Neural progenitor cell (in vitro differentiated cells): ENCODE results near the gene SCIN.

ENCODE experiments used
- CTCF ChIP-seq: fragments of 200-600 bp; sonication (generic); IDR thresholded peaks from 2 replicates; pipeline ENCODE4 v1.5.1; 2017; ENCODE audit warnings: antibody characterized with exemption, mild to moderate bottlenecking
- EZH2phosphoT487 ChIP-seq: fragments of 200-600 bp; sonication (generic); IDR thresholded peaks from 2 replicates; pipeline ENCODE4 v1.6.1; 2017; ENCODE audit warnings: antibody characterized with exemption

DNA sequence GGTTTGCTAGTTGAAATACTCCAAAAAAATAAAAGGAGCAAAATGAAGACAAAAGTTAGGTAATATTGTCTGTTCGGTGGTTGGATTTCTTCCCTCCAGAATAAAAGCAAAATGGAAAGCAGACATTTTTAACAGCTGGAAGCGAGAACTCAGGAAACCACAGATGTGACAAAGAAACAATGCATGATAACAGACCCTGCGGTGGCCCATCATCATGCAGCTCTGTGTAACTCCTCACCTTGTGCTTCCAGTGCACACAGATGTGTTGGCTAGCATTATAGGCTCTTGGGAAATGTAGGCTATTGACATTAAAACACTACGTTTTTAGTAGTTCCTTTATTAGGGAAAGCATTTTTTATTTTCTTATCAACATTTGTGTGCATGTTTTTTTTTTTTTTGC lies 63.1 kb downstream of the SCIN start:
- TF ChIP-seq CTCF (no peak), EZH2phosphoT487 (no peak)
